HG03558 (cell line): ENCODE data around the gene GABPB1.
A peak's percentile ranks its signal among the peaks of the same experiment; 100 is the strongest.

ENCODE experiments used
- ATAC-seq: cut with Tn5 transposase; IDR thresholded peaks from one replicate; pipeline ENCODE4 v1.9.1; 2021; ENCODE audit warnings: moderate number of reproducible peaks; ENCODE audit not compliant: unreplicated experiment; ENCODE audit errors: extremely low read depth

Gene GABPB1

GRCh38 chr15:50248994-50249582 is 105.9 kb downstream of the GABPB1 start:
- ATAC-seq: no peak

- peak; percentile 91 for ATAC-seq
Observed at GRCh38 chr15:50247819-50248655, 107.0 kb downstream of the GABPB1 start.

GRCh38 chr15:50246631-50247030 is 108.4 kb downstream of the GABPB1 start:
- no peak for ATAC-seq

GRCh38 chr15:50244959-50245624 is 109.9 kb downstream of the GABPB1 start:
- no peak for ATAC-seq

GRCh38 chr15:50244153-50244552 is 110.8 kb downstream of the GABPB1 start:
- no peak for ATAC-seq

GRCh38 chr15:50241684-50242450 is 113.1 kb downstream of the GABPB1 start:
- no peak for ATAC-seq

GRCh38 chr15:50238255-50238654 is 116.7 kb downstream of the GABPB1 start:
- no peak for ATAC-seq

- no peak for ATAC-seq
Observed at GRCh38 chr15:50236433-50236832, 118.6 kb downstream of the GABPB1 start.

- ATAC-seq: no peak
Observed at GRCh38 chr15:50235794-50236193, 119.2 kb downstream of the GABPB1 start.

- no peak for ATAC-seq
Observed at GRCh38 chr15:50234764-50235163, 120.2 kb downstream of the GABPB1 start.

- ATAC-seq: no peak
Observed at GRCh38 chr15:50233192-50233736, 121.7 kb downstream of the GABPB1 start.

- ATAC-seq: no peak
Observed at GRCh38 chr15:50232791-50233190, 122.2 kb downstream of the GABPB1 start.

GRCh38 chr15:50231761-50232160 is 123.2 kb downstream of the GABPB1 start:
- no peak for ATAC-seq

- no peak for ATAC-seq
Observed at GRCh38 chr15:50229336-50229735, 125.7 kb downstream of the GABPB1 start.

GRCh38 chr15:50228866-50229265 is 126.1 kb downstream of the GABPB1 start:
- no peak for ATAC-seq

- no peak for ATAC-seq
Observed at GRCh38 chr15:50227076-50227475, 127.9 kb downstream of the GABPB1 start.

GRCh38 chr15:50225938-50226337 is 129.1 kb downstream of the GABPB1 start:
- ATAC-seq: no peak
